Cardiac muscle cell (in vitro differentiated cells and primary cell): Measurements from ENCODE around the gene RHOF. TPM values are rescaled to one million over a fixed set of nuclear protein-coding genes. Genes with fewer than 3 reads are reported as not detected.

ENCODE experiments used
- DNase-seq, 2 donors: peaks; one replicate each; pipeline versions ENCODE4 v3.0.0 to v3.0.0-alpha.2; 2010 to 2017; ENCODE audit warnings: low read depth in 1 of 2, low spot score in 1 of 2
- H3K27ac ChIP-seq: fragments of 200-600 bp; sonication (generic); 2 replicates; pipeline ENCODE4 v1.5.1; 2016
- H3K27me3 ChIP-seq: fragments of 200-600 bp; sonication (generic); 2 replicates; pipeline ENCODE4 v1.6.0; 2016; ENCODE audit warnings: control low read depth
- H3K36me3 ChIP-seq: fragments of 200-600 bp; sonication (generic); 2 replicates; pipeline ENCODE4 v1.5.1; 2016; ENCODE audit warnings: control low read depth
- H3K4me1 ChIP-seq: fragments of 200-600 bp; sonication (generic); 2 replicates; pipeline ENCODE4 v1.8.1; 2017; ENCODE audit warnings: low read depth, mild to moderate bottlenecking, mixed run types
- H3K4me3 ChIP-seq: fragments of 200-600 bp; sonication (generic); 2 replicates; pipeline ENCODE4 v1.5.1; 2016; ENCODE audit warnings: mild to moderate bottlenecking
- H3K9me3 ChIP-seq: fragments of 200-600 bp; sonication (generic); 2 replicates; pipeline ENCODE4 v1.5.1; 2017; ENCODE audit warnings: low read depth, mild to moderate bottlenecking, control low read depth
- polyA plus RNA-seq: library from polyadenylated mRNA; unstranded; fragments of >200 nt; fragmentation: Nextera tagmentation; extraction: Ambion mirVana; gene quantifications from 2 replicates; pipeline ENCODE4 v1.2.1, GENCODE V29; 2016
- total RNA-seq: library from RNA; depleted of rRNA; stranded (reverse); fragments of >200 nt; gene quantifications from 2 replicates; pipeline ENCODE4 v1.2.3, GENCODE V29; 2016
- TF ChIP-seq, protein P1 (sequence below): IDR thresholded peaks from 2 replicates; pipeline ENCODE4 v1.5.1; 2012; ENCODE audit warnings: low read depth, mild to moderate bottlenecking, low read length

Gene RHOF
- total and polyA plus RNA-seq, 2 experiments from 2014 or later: 21.5 to 56.3 TPM

DNA sequence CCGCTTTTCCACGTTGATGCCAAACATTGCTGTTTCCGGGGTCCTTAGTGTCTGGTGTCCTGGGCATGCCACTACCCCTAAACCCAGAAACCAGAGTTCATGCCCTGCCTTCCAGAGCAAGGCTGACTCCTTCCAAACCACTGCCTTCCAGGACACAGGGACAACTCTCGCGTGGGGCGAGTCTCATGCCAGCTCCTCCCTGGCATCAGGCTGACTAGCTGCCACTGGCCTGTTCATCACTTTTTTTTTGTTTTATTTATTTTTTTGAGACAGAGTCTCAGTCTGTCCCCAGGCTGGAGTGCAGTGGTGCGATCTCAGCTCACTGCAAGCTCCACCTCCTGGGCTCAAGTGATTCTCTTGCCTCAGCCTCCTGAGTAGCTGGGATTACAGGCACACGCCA, 15.1 kb upstream of the RHOF start:
- no peak for DNase-seq
- TF ChIP-seq, protein P1, sequence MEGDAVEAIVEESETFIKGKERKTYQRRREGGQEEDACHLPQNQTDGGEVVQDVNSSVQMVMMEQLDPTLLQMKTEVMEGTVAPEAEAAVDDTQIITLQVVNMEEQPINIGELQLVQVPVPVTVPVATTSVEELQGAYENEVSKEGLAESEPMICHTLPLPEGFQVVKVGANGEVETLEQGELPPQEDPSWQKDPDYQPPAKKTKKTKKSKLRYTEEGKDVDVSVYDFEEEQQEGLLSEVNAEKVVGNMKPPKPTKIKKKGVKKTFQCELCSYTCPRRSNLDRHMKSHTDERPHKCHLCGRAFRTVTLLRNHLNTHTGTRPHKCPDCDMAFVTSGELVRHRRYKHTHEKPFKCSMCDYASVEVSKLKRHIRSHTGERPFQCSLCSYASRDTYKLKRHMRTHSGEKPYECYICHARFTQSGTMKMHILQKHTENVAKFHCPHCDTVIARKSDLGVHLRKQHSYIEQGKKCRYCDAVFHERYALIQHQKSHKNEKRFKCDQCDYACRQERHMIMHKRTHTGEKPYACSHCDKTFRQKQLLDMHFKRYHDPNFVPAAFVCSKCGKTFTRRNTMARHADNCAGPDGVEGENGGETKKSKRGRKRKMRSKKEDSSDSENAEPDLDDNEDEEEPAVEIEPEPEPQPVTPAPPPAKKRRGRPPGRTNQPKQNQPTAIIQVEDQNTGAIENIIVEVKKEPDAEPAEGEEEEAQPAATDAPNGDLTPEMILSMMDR: no peak
- H3K27ac ChIP-seq: no peak overlapping the region
- peaks cover 26% of the 10 kb centered on the region for H3K4me1 ChIP-seq
- H3K27me3 ChIP-seq: no peaks in the 10 kb centered on the region
- H3K4me3 ChIP-seq: no peak overlapping the region
- no peaks in the 10 kb centered on the region for H3K9me3 ChIP-seq
- peaks cover 18% of the 10 kb centered on the region for H3K36me3 ChIP-seq

DNA sequence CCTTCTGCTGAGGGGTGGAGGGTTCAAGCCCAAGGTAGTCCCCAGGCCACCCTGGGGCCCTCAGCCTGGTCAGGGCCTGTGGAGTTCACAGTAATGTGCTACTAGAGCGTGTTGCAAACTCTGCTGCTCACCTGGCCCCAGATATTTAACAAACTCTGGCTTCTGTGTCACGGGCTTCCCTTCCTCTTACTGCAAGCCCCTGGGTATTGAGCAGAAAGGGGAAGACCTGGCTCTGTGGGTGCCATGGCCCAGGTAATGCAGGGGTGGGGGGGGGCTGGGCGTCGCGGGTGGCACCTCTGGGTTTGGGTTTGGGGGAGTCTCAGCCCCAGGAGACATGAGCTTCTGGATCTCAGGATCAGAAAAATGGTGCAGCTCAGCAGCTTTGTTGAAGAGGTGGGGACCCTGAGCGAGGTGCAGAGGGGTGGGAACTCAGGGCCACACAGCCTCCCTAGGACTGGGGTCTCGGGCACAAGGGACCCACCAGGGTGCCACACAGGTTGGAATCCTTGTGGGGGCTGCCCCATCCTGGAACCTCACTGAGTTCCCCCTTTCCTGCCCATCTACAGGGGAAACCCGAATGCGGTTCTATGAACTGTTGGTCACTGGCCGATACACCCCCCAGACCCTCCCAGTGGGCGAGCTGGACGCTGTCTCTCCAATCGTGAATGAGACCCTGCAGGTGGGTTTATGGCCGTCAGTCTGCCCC, 14.3 kb upstream of the RHOF start:
- Histone ChIP-seq H3K4me1 (peaks cover 22% of the 10 kb centered on the region), H3K27ac (no peak overlapping the region), H3K27me3 (no peaks in the 10 kb centered on the region), H3K9me3 (no peaks in the 10 kb centered on the region), H3K4me3 (no peak overlapping the region), H3K36me3 (peaks cover 18% of the 10 kb centered on the region)
- TF ChIP-seq, protein P1: no peak
- DNase-seq: no peak

DNA sequence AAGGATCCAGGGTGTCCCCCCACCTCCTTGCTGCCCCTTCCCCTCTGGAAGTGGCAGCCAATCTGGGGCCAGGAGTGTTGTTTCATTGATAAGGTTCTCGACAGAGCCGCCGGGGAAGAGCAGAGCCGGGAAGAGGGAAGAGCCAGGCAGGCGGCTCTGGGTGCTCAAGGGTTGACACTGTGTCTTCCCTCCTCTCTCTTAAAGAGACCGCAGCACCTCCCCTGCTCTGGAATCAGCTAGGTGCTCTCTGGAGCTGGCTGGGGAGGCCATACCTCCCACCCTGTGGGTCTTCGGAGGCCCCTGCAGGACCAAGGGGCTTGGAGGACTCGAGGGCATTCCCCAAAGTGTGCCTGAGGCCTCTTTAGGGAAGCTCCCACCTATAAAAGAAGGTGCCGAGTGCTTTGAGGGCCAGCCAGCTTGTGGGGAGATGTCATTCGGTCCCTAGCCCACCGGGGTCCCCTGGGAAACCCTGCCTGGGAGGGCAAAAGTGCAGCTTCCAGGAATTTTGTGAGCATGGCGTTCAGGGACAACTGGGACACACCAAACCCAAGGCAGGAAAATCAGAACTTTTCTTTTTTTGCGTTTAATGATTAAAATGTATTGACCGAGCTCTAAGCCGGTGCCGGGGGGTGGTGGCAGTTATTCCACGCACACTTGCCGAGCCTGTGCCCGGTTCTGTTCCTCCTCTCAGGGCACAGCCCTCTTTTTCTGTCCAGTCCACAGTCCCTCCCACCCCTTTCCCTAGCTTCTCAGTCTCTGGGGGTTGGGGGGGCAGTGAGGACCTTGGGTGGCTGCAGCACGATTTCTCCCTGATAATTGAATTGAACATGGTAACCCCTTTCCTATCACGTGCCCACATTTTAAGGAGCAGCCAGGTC, 13.3 kb upstream of the RHOF start:
- Histone ChIP-seq H3K4me3 (peak overlapping the region; percentile 89), H3K4me1 (peaks cover 21% of the 10 kb centered on the region), H3K27me3 (no peaks in the 10 kb centered on the region), H3K36me3 (peaks cover 18% of the 10 kb centered on the region), H3K27ac (peak overlapping the region; percentile 100), H3K9me3 (no peaks in the 10 kb centered on the region)
- TF ChIP-seq, protein P1: no peak
- peak; percentile 40 to 63 for DNase-seq

GRCh38 chr12:121806009-121806545, 12.6 kb upstream of the RHOF start:
- Histone ChIP-seq H3K36me3 (peaks cover 18% of the 10 kb centered on the region), H3K27ac (peak overlapping the region; percentile 100), H3K4me3 (peak overlapping the region; percentile 89), H3K4me1 (peaks cover 15% of the 10 kb centered on the region), H3K27me3 (no peaks in the 10 kb centered on the region), H3K9me3 (no peaks in the 10 kb centered on the region)
- TF ChIP-seq, protein P1: no peak
- peak in 1 of 2 donors; percentile 34 for DNase-seq

- Histone ChIP-seq H3K4me1 (peaks cover 11% of the 10 kb centered on the region), H3K9me3 (no peaks in the 10 kb centered on the region), H3K4me3 (peak overlapping the region; percentile 89), H3K27ac (peak overlapping the region; percentile 100), H3K27me3 (no peaks in the 10 kb centered on the region), H3K36me3 (peaks cover 14% of the 10 kb centered on the region)
- peak; percentile 39 to 47 for DNase-seq
- TF ChIP-seq, protein P1: no peak
Observed at GRCh38 chr12:121805171-121806008, 11.9 kb upstream of the RHOF start.
